B cell (primary cell): ENCODE measurements around the gene TMEFF1. TPM values are rescaled to one million over a fixed set of nuclear protein-coding genes. Genes with fewer than 3 reads are reported as not detected.
"Not testable (repeated sequence)": the region's sequence is repeated elsewhere in the genome, so short reads cannot be mapped to it uniquely, and the experiment has no call there.

ENCODE experiments used
- ATAC-seq: fragments of 200-7000 bp; cut with Tn5 transposase; one replicate; pipeline ENCODE4 v1.10.0; 2021; ENCODE audit warnings: low read depth, mild to moderate bottlenecking, moderate number of reproducible peaks, moderate library complexity
- CTCF ChIA-PET: fragments of 350-600 bp; sonication (Branson Sonifier 250); formaldehyde crosslinking; loops from one replicate; lab custom pipeline; 2021; ENCODE audit warnings: antibody characterized with exemption, inconsistent platforms; lab: Charles Lee
- POLR2A ChIA-PET: fragments of 350-600 bp; sonication (Branson Sonifier 250); formaldehyde crosslinking; loops from one replicate; lab custom pipeline; 2021; ENCODE audit warnings: antibody characterized with exemption; lab: Charles Lee
- DNase-seq: peaks from one replicate; pipeline ENCODE4 v3.0.0; 2013
- H2AFZ ChIP-seq: 2 replicates; pipeline ENCODE4 v1.6.1; 2012; ENCODE audit warnings: mild to moderate bottlenecking, low read depth, low read length; ENCODE audit not compliant: insufficient read depth, poor library complexity, severe bottlenecking
- H3K27ac ChIP-seq, 2 donors: 1 replicate in 1 of 2; 2 replicates in 1 of 2; pipeline ENCODE4 v1.5.1; 2012 to 2013; ENCODE audit warnings: low read length in 2 of 2, mild to moderate bottlenecking in 2 of 2, moderate library complexity in 1 of 2
- H3K27me3 ChIP-seq, 4 experiments: fragments of 200-600 bp in 1 of 4; sonication (generic) in 1 of 4; replicated peaks in 1 of 4; 1 replicate in 2 of 4; 2 replicates in 2 of 4; pipeline versions ENCODE4 v1.6.1 to v1.7.0; 2013 to 2016; ENCODE audit warnings: low read length in 3 of 4, mild to moderate bottlenecking in 2 of 4, mixed read lengths in 1 of 4, moderate library complexity in 1 of 4; ENCODE audit not compliant: insufficient read depth in 4 of 4, control insufficient read depth in 3 of 4; ENCODE audit errors: control extremely low read depth in 1 of 4
- H3K36me3 ChIP-seq, 2 experiments: replicated peaks in 1 of 2; 1 replicate in 1 of 2; 2 replicates in 1 of 2; pipeline versions ENCODE4 v1.6.1 to v1.7.1; 2013; ENCODE audit warnings: low read length in 1 of 2; ENCODE audit not compliant: insufficient read depth in 2 of 2, control insufficient read depth in 1 of 2; ENCODE audit errors: control extremely low read depth in 1 of 2, extremely low read depth in 1 of 2
- H3K4me1 ChIP-seq, 2 donors: fragments of 200-600 bp in 1 of 2; sonication (generic) in 1 of 2; 1 replicate in 1 of 2; 2 replicates in 1 of 2; pipeline versions ENCODE4 v1.5.1 to v1.6.1; 2013 to 2017; ENCODE audit warnings: low read length in 2 of 2; ENCODE audit not compliant: control insufficient read depth in 2 of 2, insufficient read depth in 2 of 2
- H3K4me2 ChIP-seq: replicated peaks from 2 replicates; pipeline ENCODE3; 2012; ENCODE audit warnings: mild to moderate bottlenecking, low read depth, low read length; ENCODE audit not compliant: poor library complexity, severe bottlenecking
- H3K4me3 ChIP-seq, 5 experiments: fragments of 200-600 bp in 1 of 5; sonication (generic) in 1 of 5; 1 replicate in 3 of 5; 2 replicates in 2 of 5; pipeline versions ENCODE4 v1.5.1 to v1.7.0; 2011 to 2016; ENCODE audit warnings: low read length in 4 of 5, mild to moderate bottlenecking in 4 of 5, low read depth in 2 of 5, control low read depth in 1 of 5, moderate library complexity in 1 of 5; ENCODE audit not compliant: insufficient read depth in 1 of 5; ENCODE audit errors: control extremely low read depth in 1 of 5, extremely low read depth in 1 of 5
- H3K79me2 ChIP-seq: fragments of 200-600 bp; sonication (generic); one replicate; pipeline ENCODE4 v1.6.0; 2016; ENCODE audit warnings: low read length; ENCODE audit not compliant: control insufficient read depth, insufficient read depth
- H3K9ac ChIP-seq: fragments of 200-600 bp; sonication (generic); 2 replicates; pipeline ENCODE4 v1.6.1; 2017; ENCODE audit warnings: mild to moderate bottlenecking, low read length, moderate library complexity
- H3K9me3 ChIP-seq, 3 donors: one replicate each; pipeline versions ENCODE4 v1.6.1 to v1.7.1; 2013; ENCODE audit warnings: low read length in 2 of 3; ENCODE audit not compliant: control insufficient read depth in 2 of 3, insufficient read depth in 1 of 3; ENCODE audit errors: control extremely low read depth in 1 of 3
- H4K20me1 ChIP-seq: 2 replicates; pipeline ENCODE4 v1.6.0; 2012; ENCODE audit warnings: mild to moderate bottlenecking, low read length; ENCODE audit not compliant: insufficient read depth, control insufficient read depth, poor library complexity, severe bottlenecking
- H3K27ac Mint-ChIP-seq: one replicate; pipeline ENCODE4 v1.8.0; 2021; ENCODE audit warnings: mixed read lengths
- H3K27me3 Mint-ChIP-seq: one replicate; pipeline ENCODE4 v1.8.0; 2021; ENCODE audit warnings: mixed read lengths
- H3K4me1 Mint-ChIP-seq: one replicate; pipeline ENCODE4 v1.8.0; 2021; ENCODE audit warnings: mixed read lengths
- H3K4me3 Mint-ChIP-seq: one replicate; pipeline ENCODE4 v1.8.0; 2021; ENCODE audit warnings: mixed read lengths
- H3K9me3 Mint-ChIP-seq: one replicate; pipeline ENCODE4 v1.8.0; 2022; ENCODE audit warnings: mixed read lengths; ENCODE audit not compliant: insufficient read depth
- CTCF ChIP-seq: fragments of 200-600 bp; IDR thresholded peaks from one replicate; pipeline ENCODE4 v1.8.0; 2022; ENCODE audit warnings: antibody characterized with exemption, mild to moderate bottlenecking
- EZH2 ChIP-seq: IDR thresholded peaks from 2 replicates; pipeline ENCODE4 v1.6.1; 2012; ENCODE audit warnings: borderline replicate concordance, low read depth, mild to moderate bottlenecking, moderate library complexity, low read length; ENCODE audit not compliant: insufficient read depth, poor library complexity, severe bottlenecking
- WGBS: methylation state at CpG from one replicate; pipeline ENCODE4 v1.1.5; 2013; ENCODE audit warnings: missing lambda C conversion rate; ENCODE audit not compliant: insufficient coverage; 5-methylcytosine and 5-hydroxymethylcytosine counted together
- intact Hi-C: fragments of 100-400 bp; cut with micrococcal nuclease; formaldehyde crosslinking; loops from one replicate; pipeline ENCODE4 v1.10.0; 2022
- polyA plus RNA-seq: library from polyadenylated mRNA; depleted of rRNA; stranded (reverse); fragments of >200 nt; gene quantifications from 2 replicates; pipeline ENCODE4 v1.2.3, GENCODE V29; 2012
- total RNA-seq, 2 donors: library from RNA; stranded (reverse); fragments of 120-200 nt in 1 of 2; gene quantifications; 1 replicate in 1 of 2; 2 replicates in 1 of 2; pipeline versions ENCODE4 v1.2.3 to v1.2.4, GENCODE V29; 2013 to 2022

The TMEFF1 gene
- total and polyA plus RNA-seq, 2 donors (not counting 1 experiment from before 2014, with no cell fraction given): not detected

GRCh38 chr9:100440487-100440886, 32.5 kb upstream of the TMEFF1 start:
- H3K4me3 Mint-ChIP-seq, H3K9me3 Mint-ChIP-seq, H4K20me1 ChIP-seq, H3K27ac ChIP-seq, H3K4me3 ChIP-seq, H3K9me3 ChIP-seq, H3K27me3 Mint-ChIP-seq, H2AFZ ChIP-seq, H3K27me3 ChIP-seq, H3K4me1 Mint-ChIP-seq, H3K27ac Mint-ChIP-seq, H3K79me2 ChIP-seq, ATAC-seq, H3K4me2 ChIP-seq, H3K9ac ChIP-seq, H3K36me3 ChIP-seq, intact Hi-C loops, POLR2A ChIA-PET, DNase-seq, H3K4me1 ChIP-seq: not testable (repeated sequence)
- CTCF ChIA-PET: interaction anchor here (3.4 kb wide), 1 partner anchor 13 kb away, joined by 11 read pairs; the partner anchor contains the start of gene MSANTD3
- 100% methylated on average over 2 of the region's 5 CpGs for WGBS

- no peaks in the 10 kb centered on the region for H3K9me3 Mint-ChIP-seq
- ChIA-PET CTCF (no interaction called here), POLR2A (interaction anchor here (0.6 kb wide), 1 partner anchor 384 kb away, joined by 4 read pairs; no protein-coding TSS in a partner anchor)
- no peaks in the 10 kb centered on the region for H4K20me1 ChIP-seq
- H3K27ac Mint-ChIP-seq: no peak overlapping the region
- H3K9ac ChIP-seq: no peak overlapping the region
- H2AFZ ChIP-seq: no peak overlapping the region
- no peak overlapping the region for H3K4me3 Mint-ChIP-seq
- H3K27me3 Mint-ChIP-seq: no peaks in the 10 kb centered on the region
- H3K9me3 ChIP-seq: no peaks in the 10 kb centered on the region
- 96% methylated on average over 16 of the region's 19 CpGs for WGBS
- no peaks in the 10 kb centered on the region for H3K4me1 ChIP-seq
- H3K79me2 ChIP-seq: no peaks in the 10 kb centered on the region
- H3K36me3 ChIP-seq: peaks cover 1 to 7% of the 10 kb centered on the region in 2 experiments
- ATAC-seq (no peak), DNase-seq (no peak)
- no peaks in the 10 kb centered on the region for H3K27me3 ChIP-seq
- no peaks in the 10 kb centered on the region for H3K4me1 Mint-ChIP-seq
- TF ChIP-seq CTCF: no peak
- no peak for TF ChIP-seq EZH2
- H3K4me3 ChIP-seq: no peak overlapping the region
- no peak overlapping the region for H3K4me2 ChIP-seq
- no peak overlapping the region for H3K27ac ChIP-seq
- intact Hi-C loops: no loop called here
Measured at GRCh38 chr9:100441911-100442361, 31.0 kb upstream of the TMEFF1 start.
